Measurements from ENCODE around the gene MYD88. TPM values are rescaled to one million over a fixed set of nuclear protein-coding genes. Genes with fewer than 3 reads are reported as not detected.

MYD88 gene
- total RNA-seq, 1 donor from 2014 or later: 63.4 TPM

DNA sequence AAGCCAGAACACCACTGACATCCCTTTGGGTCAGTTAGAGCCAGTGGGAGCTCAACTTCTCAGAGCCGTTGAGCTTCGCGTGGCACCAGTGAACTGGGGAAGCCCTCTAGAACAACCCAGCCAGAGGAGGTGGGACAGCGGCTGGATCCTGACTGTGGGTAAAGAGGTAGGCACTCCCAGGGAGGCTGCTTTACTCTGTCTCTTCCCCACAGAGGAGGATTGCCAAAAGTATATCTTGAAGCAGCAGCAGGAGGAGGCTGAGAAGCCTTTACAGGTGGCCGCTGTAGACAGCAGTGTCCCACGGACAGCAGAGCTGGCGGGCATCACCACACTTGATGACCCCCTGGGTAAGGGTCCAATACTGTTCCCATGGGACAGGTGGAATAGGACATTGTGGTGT, 1.2 kb downstream of the MYD88 start:
- no peak for DNase-seq (ENCODE audit: extremely low read depth, low read depth, low spot score)

DNA sequence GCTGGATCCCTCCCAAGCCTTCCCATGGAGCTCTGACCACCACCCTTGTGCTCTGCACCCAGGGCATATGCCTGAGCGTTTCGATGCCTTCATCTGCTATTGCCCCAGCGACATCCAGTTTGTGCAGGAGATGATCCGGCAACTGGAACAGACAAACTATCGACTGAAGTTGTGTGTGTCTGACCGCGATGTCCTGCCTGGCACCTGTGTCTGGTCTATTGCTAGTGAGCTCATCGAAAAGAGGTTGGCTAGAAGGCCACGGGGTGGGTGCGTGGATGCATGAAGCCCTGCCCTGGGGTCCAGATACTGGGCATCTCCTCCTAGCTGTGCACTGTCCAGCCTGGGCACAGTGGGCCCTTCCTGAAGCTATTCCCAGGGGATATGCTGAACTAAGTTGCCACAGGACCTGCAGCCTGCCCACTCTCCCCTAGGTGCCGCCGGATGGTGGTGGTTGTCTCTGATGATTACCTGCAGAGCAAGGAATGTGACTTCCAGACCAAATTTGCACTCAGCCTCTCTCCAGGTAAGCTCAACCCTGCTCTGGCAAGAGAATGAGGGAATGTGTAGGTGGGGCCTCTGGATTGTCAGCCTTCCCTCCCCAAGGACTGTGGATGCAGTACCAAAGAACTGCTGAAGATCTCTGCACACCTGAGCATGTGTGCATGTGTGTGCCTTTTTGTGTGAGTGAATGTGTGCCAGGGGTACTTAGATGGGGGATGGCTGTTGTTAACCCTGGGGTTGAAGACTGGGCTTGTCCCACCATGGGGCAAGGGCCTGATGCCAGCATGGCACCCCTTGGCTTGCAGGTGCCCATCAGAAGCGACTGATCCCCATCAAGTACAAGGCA, 2.1 kb downstream of the MYD88 start:
- DNase-seq (ENCODE audit: extremely low read depth, low read depth, low spot score): no peak

DNA sequence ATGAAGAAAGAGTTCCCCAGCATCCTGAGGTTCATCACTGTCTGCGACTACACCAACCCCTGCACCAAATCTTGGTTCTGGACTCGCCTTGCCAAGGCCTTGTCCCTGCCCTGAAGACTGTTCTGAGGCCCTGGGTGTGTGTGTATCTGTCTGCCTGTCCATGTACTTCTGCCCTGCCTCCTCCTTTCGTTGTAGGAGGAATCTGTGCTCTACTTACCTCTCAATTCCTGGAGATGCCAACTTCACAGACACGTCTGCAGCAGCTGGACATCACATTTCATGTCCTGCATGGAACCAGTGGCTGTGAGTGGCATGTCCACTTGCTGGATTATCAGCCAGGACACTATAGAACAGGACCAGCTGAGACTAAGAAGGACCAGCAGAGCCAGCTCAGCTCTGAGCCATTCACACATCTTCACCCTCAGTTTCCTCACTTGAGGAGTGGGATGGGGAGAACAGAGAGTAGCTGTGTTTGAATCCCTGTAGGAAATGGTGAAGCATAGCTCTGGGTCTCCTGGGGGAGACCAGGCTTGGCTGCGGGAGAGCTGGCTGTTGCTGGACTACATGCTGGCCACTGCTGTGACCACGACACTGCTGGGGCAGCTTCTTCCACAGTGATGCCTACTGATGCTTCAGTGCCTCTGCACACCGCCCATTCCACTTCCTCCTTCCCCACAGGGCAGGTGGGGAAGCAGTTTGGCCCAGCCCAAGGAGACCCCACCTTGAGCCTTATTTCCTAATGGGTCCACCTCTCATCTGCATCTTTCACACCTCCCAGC, 2.9 kb downstream of the MYD88 start:
- DNase-seq (ENCODE audit: extremely low read depth, low read depth, low spot score): no peak

DNA sequence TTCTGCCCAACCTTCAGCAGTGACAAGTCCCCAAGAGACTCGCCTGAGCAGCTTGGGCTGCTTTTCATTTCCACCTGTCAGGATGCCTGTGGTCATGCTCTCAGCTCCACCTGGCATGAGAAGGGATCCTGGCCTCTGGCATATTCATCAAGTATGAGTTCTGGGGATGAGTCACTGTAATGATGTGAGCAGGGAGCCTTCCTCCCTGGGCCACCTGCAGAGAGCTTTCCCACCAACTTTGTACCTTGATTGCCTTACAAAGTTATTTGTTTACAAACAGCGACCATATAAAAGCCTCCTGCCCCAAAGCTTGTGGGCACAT, 3.5 kb downstream of the MYD88 start:
- no peak for DNase-seq (ENCODE audit: extremely low read depth, low read depth, low spot score)

DNA sequence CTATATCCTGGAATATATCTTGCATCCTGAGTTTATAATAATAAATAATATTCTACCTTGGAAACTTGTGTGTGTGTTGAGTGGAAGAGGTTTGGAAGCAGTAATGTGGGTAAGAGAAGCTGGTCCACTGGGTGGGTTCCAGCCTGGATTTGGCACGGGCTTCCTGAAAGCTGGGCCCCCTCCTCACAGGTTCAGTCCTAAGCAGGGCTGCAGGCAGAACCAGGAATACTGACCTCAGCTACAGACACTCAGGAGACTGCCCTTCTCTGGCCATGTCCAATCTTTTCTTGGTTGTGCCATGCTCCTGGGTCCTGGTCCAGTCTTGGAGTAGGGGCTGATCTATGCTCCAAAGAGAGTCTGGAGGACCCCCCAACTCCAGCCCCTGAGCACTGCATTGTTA, 4.5 kb downstream of the MYD88 start:
- DNase-seq (ENCODE audit: extremely low read depth, low read depth, low spot score): no peak

DNA sequence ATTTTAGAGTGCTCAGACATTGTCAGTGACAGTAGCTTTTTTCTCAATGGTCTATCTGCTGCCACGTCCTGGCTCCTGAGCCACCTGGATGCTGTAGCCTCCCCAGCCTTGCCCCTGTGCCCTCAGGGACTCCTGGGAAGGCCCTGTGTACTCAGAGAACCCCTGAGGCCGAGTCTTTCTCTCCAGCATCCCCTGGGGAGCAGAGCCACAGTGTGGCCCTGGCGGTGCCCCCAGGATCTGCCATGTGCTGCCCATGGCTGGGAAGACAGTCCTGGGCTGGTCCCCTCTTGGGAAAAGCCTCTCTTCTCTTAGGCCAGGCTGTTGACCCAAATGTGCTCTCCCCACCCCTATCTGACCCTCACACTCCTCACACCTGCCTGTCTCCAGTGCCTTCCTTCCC, 5.0 kb downstream of the MYD88 start:
- DNase-seq (ENCODE audit: extremely low read depth, low read depth, low spot score): no peak

DNA sequence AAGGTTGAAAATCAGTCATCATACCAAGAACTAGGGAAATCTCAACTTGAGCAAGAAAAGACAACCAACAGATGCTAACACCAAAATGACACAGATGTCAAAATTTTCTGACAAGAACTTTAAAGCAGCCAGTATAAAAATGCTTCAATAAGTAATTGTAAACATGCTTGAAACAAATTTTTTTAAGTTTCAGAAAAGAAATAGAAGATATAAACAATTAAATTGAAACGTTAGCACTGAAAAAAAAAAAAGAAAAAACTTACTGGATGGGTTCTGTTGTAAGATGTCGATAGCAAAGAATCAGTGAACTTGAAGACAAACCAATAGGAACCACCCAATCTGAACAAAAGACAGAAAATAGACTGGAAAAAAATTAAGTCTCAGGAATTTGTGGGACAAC, 8.0 kb downstream of the MYD88 start:
- no peak for DNase-seq (ENCODE audit: extremely low read depth, low read depth, low spot score)

DNA sequence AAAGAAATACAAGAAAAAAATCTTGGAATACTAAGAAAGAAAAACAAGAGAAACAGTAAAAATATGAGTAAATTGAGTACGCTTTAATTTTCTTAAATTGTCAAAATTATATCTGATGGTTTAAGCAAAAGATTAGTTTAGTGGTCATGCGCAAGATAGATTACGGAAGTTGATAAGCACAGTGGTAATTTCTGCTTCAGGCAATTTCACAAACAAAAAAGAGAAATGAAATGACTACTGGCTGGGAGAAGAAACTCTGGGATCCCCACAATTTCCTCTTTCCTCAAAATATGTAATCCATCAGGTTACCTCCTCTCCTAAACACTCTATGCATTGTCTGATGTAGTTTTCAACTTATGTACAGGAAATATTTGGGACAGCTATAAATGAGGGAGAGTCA, 9.0 kb downstream of the MYD88 start:
- no peak for DNase-seq (ENCODE audit: extremely low read depth, low read depth, low spot score)

DNA sequence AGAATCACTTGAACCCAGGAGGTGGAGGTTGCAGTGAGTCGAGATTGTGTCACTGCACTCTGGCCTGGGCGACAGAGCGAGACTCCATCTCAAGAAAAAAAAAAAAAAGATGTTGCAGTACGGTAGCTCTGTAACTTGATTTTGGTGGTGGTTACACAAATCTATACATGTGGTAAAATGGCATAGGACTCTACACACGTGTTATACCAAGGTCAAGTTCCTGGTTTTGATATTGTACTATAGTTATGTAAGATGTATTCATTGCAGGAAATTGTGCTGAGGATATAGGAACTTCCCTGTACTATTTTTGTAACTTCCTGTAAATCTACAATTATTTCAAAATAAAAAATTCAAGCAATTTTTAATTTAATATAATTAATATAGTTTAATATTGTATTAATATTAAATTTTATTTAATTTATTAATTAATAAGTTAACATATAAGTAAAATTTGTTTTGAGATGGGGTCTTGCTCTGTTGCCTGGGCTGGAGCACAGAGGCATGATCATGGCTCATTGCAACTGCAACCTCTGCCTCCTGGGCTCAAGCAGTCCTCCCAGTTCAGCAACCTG, 9.9 kb downstream of the MYD88 start:
- DNase-seq (ENCODE audit: extremely low read depth, low read depth, low spot score): no peak

DNA sequence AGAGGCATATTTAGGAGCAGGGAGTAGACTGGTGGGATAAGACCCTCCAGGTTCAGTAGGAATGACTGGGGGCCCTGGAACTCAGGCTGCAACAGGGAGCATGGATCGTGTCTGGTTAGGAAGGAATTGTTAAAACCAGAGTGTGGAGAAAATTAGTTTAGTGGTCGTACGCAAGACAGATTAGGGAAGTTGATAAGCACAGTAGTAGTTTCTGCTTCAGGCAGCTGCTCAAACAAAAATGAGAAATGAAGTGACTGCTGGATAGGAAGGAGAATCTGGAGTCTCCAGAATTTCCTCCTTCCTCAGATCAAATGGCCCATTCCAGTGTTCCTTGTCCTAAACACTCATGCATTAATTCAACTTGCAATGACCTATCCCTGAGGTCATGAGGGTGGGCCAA, 11.2 kb downstream of the MYD88 start:
- DNase-seq (ENCODE audit: extremely low read depth, low read depth, low spot score): no peak

DNA sequence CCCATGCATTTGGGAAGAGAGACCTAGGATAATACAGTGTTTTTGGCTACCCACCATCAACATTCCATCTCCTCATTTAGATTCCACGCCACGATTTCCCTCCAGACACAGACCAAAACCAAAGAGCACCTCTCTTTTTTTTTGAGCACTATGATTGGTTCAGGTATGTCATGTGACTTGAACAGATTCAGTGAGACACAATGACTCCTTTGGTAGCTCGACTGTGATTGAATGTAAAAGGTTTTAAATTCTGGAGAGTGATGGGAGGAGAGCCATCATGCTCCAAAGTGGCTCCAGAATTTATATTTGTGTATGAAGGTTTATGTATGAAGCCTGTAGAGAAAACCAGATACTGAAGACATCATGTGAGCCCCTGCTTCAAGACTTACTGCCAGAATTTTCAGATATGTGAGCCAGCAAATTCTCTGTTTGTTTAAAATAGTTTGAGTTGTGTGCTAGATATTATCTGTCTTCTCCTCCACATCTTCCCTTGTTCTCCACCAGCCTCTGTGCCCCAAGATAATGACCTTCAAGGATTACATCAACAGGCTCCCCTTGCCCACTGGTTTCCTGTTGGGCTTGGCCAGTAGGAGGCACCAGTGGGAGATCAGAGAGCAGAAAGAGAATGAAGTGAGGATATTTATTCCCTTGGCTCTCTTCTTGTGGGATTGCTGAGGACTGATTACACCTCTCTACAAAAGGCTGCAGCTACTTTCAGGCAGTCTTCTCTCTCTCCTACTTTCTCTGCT, 12.5 kb downstream of the MYD88 start:
- no peak for DNase-seq (ENCODE audit: extremely low read depth, low read depth, low spot score)

DNA sequence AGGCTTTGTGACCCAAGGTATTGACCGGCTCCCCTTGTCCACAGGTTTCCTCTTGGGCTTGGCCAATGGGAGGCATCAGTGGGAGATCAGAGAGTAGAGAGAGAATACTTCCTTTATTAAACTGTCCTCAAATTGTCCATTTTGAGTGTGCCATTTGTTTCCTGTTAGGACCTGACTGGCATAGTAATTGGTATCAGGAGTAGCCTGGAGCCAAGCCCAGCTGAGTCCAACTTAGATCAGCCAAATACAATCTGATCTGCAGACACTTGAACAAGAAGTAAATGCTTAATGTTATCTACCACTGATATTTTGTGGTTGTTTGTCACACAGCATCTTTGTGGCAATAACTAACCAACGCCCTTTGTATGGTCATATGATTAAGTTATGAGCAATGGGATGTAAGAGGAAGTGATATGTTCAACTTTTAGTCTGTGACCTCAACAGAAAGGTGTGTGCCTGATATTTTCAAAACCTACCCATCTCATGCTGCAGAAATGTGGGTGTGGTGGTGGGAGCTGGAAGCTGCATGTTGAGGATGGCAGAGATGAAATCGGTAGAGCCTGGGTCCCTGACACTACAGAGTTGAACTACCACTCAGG, 13.3 kb downstream of the MYD88 start:
- DNase-seq (ENCODE audit: extremely low read depth, low read depth, low spot score): no peak

DNA sequence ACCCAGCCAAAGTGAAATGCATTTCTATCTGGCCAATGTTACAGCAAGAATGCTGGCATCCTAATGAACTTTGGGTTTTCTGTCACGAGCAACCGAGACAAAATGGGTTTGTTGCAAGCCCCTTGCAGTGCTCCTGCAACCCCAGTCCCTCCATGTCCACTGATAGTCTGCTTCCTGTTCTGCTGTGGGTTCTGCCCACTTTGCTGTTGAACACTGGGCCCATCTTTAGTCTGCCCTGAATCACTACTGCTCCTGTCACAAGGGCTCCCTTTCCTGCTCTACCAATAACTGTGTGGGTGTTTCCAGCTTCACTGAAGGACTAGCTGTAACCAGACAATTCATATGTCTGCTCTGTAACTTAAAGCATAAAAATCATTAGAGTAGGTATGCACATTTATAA, 14.1 kb downstream of the MYD88 start:
- DNase-seq (ENCODE audit: extremely low read depth, low read depth, low spot score): no peak

DNA sequence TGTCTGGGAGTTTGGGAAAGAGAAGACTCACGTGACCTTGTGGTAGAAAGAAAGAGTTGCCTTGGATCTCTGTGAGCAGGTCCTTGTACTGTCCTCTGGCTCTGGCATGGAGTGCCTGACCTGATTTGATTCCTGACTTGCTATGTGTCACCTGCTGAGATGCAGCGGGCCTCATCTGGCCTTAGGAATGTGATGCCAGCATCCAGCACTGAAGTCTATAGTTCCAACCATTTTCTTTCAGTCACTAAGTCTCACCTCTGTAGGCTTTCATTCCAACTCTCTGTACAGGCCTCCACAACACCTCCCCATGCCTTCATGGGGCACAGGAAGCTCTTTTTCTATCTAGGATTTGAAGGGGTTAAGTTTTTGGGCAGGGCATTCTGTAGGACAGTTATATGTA, 14.8 kb downstream of the MYD88 start:
- no peak for DNase-seq (ENCODE audit: extremely low read depth, low read depth, low spot score)

DNA sequence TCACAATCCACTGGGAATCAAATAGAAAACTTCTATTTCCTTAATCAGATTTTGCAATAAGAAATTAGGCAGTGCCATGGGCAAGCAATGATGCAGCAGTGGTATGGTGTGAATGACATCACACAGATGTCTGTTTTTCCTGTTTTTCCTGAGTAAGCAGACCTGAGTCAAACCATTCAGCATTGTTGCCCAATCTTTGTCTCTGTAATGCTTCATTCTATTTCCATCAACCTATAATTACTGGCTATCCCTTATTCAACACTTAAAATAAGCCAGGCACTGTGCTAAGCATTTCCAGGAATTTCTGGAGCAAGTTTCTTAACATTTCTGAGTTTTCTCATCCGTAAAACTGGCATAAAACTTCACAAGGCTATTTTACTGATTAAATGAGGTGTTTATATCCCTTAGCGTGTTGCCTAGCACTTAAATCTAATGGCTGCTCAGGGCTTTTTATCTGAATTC, 15.6 kb downstream of the MYD88 start:
- DNase-seq (ENCODE audit: extremely low read depth, low read depth, low spot score): no peak

DNA sequence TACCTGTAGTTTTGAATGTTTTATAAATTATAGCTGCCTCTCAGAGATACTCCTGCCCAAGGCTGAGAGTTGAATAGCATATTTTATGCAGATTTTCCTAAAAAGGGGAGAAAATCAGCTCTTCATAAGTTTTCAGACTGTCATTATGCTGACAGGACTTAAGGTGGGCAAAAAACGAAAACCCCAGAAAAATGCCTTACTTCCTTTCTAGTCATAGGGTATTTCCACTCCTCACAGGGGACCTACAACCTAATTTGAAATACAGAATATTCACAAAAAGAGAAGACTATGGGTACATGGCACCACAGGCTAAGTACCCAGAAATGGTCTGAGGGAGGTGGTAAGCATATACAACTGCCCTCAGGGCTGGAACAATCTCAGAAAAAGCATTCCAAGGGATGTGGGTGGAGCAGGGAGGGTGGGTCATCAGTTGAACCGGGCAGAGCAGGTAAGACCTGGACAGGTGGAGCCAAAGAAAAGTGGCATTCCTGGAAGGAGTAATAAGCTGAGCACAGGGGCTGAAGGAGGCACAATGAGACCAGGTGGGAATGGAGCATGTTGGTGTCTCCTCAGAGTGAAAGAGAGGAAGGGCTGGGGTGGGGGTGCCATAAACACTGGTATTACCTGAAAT, 16.3 kb downstream of the MYD88 start:
- no peak for DNase-seq (ENCODE audit: extremely low read depth, low read depth, low spot score)

DNA sequence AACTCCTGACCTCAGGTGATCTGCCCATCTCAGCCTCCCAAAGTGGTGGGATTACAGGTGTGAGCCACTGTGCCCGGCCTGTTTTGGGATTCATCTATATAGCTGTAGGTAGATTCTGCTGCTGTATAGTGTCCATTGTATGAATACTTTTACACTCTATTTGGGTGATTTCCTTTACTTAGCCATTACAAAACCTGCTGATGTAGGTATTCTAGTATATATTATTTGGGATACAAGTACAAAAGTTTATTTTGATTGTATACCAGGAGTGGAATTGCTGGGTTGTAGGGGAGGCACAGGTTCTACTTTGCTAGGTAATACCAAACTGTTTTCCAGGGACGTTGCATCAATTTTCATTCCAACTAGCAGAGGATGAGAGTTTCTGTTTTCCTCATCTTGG, 17.4 kb downstream of the MYD88 start:
- no peak for DNase-seq (ENCODE audit: extremely low read depth, low read depth, low spot score)

DNA sequence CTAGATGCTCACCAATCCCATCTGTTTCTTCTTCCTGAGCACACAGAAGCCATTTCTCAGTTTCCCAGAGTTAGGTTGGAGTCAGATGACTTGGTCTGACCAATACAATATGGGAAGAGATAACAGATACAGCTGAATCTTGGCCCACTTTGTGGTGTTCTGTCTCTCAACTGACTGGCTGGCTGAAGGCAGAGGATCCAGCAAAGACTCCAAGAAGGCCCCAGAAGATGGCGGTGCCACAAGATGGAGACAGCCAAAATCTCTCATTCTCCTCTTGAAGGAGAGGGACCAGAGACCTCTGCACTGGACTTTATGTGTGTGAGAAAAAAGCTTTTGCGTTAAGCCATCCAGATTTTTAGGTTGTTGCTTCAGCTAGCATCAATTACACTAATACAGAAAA, 18.7 kb downstream of the MYD88 start:
- DNase-seq (ENCODE audit: extremely low read depth, low read depth, low spot score): no peak

DNA sequence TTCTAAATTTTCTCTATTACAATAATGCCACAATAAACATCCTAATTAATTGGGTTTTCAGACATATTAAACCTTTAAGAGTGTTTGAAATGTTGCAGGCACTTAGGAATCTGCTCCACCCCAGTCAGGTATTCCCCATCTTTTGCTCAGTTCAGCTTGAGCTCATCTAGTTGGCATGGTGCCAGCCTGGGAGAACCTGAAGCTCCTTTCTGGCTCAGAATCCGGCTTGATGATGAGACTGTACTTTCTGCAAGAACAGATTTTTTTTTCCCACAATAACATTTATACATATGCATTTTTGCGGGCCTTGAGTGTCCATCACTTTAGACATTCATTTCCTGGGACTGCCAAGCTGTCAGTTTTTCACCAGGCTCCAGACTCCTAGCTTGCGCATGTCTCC, 19.1 kb downstream of the MYD88 start:
- DNase-seq (ENCODE audit: extremely low read depth, low read depth, low spot score): no peak

DNA sequence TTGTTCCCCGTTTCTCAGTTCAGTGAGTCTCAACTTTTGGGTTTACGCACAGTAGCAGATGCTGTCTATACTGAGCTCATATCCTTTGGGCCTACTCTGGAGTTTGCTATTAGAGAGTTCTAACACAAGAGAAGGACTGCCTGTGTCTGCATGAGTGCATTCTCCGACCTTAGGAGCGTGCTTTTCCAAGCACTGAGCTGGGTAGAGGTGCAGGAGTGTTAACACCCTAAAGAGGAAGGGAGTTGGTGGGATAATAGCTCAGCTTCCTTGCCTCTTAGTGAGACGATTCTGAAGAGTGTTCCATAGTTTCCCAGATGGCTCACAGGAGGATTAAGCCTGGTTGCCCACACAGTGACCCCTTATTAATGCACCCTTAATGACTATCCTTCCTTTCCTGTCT, 20.0 kb downstream of the MYD88 start:
- DNase-seq (ENCODE audit: extremely low read depth, low read depth, low spot score): no peak
